Activated CD4-positive, alpha-beta T cell treated with anti-CD3 and anti-CD28 coated beads, Interleukin-2, amount 10 ng/mL, durations not matched to agents 7 days and 5 days (primary cell): ENCODE measurements around the gene KRT79. TPM values are rescaled to one million over a fixed set of nuclear protein-coding genes. Genes with fewer than 3 reads are reported as not detected.

Experiments
- CTCF ChIA-PET: fragments of 350-600 bp; sonication (Branson Sonifier 250); formaldehyde crosslinking; loops from one replicate; lab custom pipeline; 2021; ENCODE audit warnings: antibody characterized with exemption; lab: Charles Lee
- POLR2A ChIA-PET: fragments of 350-600 bp; sonication (Branson Sonifier 250); formaldehyde crosslinking; loops from one replicate; lab custom pipeline; 2021; ENCODE audit warnings: antibody characterized with exemption; lab: Charles Lee
- DNase-seq: peaks from one replicate; pipeline ENCODE4 v3.0.0-alpha.2; 2020
- H3K27ac Mint-ChIP-seq: one replicate; pipeline ENCODE4 v1.8.0; 2021; ENCODE audit warnings: mild to moderate bottlenecking, moderate library complexity, mixed read lengths
- H3K27me3 Mint-ChIP-seq: one replicate; pipeline ENCODE4 v1.8.0; 2021; ENCODE audit warnings: mixed read lengths
- H3K36me3 Mint-ChIP-seq: one replicate; pipeline ENCODE4 v1.8.0; 2021; ENCODE audit warnings: low read depth, mixed read lengths
- H3K4me1 Mint-ChIP-seq: one replicate; pipeline ENCODE4 v1.8.0; 2021; ENCODE audit warnings: mixed read lengths
- H3K4me3 Mint-ChIP-seq: one replicate; pipeline ENCODE4 v1.8.0; 2021; ENCODE audit warnings: mild to moderate bottlenecking, moderate library complexity, mixed read lengths
- H3K9me3 Mint-ChIP-seq: one replicate; pipeline ENCODE4 v1.8.0; 2021; ENCODE audit warnings: mixed read lengths
- total RNA-seq, 2 experiments: library from RNA; stranded (reverse); gene quantifications; one replicate each; pipeline ENCODE4 v1.2.3, GENCODE V29; 2021

KRT79 gene
- total RNA-seq, 2 experiments from 2014 or later, result not detected

GRCh38 chr12:52782502-52782901 lies 51.6 kb downstream of the KRT79 start:
- CTCF ChIA-PET, result no interaction called here

GRCh38 chr12:52781399-52782082 lies 52.6 kb downstream of the KRT79 start:
- no peaks in the 10 kb centered on the region for H3K4me1 Mint-ChIP-seq
- POLR2A ChIA-PET, result no interaction called here

More at GRCh38 chr12:52782502-52782901, 51.6 kb downstream of the KRT79 start:
- Mint-ChIP-seq H3K4me1 (no peaks in the 10 kb centered on the region), H3K27ac (no peak overlapping the region), H3K9me3 (no peaks in the 10 kb centered on the region), H3K36me3 (no peaks in the 10 kb centered on the region), H3K27me3 (peaks cover 18% of the 10 kb centered on the region), H3K4me3 (no peak overlapping the region)
- DNase-seq, result no peak
- POLR2A ChIA-PET, result no interaction called here

GRCh38 chr12:52779914-52780313 lies 54.2 kb downstream of the KRT79 start:
- POLR2A ChIA-PET, result no interaction called here

More at GRCh38 chr12:52781399-52782082, 52.6 kb downstream of the KRT79 start:
- Mint-ChIP-seq H3K9me3 (no peaks in the 10 kb centered on the region), H3K27me3 (peaks cover 18% of the 10 kb centered on the region), H3K36me3 (no peaks in the 10 kb centered on the region), H3K4me3 (no peak overlapping the region), H3K27ac (no peak overlapping the region)
- DNase-seq, result no peak
- CTCF ChIA-PET, result interaction anchor here (0.9 kb wide), 1 partner anchor 11 kb away, joined by 3 read pairs; no protein-coding TSS in a partner anchor

GRCh38 chr12:52778833-52779232 lies 55.3 kb downstream of the KRT79 start:
- no peaks in the 10 kb centered on the region for H3K9me3 Mint-ChIP-seq
- no peak for DNase-seq
- POLR2A ChIA-PET, result no interaction called here
- CTCF ChIA-PET, result interaction anchor here (1.5 kb wide), 1 partner anchor 61 kb away, joined by 3 read pairs; no protein-coding TSS in a partner anchor
- H3K27me3 Mint-ChIP-seq, result peaks cover 10% of the 10 kb centered on the region
- H3K36me3 Mint-ChIP-seq, result no peaks in the 10 kb centered on the region
- H3K4me3 Mint-ChIP-seq, result no peak overlapping the region
- H3K4me1 Mint-ChIP-seq, result no peaks in the 10 kb centered on the region
- no peak overlapping the region for H3K27ac Mint-ChIP-seq

More at GRCh38 chr12:52779914-52780313, 54.2 kb downstream of the KRT79 start:
- Mint-ChIP-seq H3K4me1 (no peaks in the 10 kb centered on the region), H3K36me3 (no peaks in the 10 kb centered on the region), H3K9me3 (no peaks in the 10 kb centered on the region), H3K27ac (no peak overlapping the region), H3K27me3 (peaks cover 13% of the 10 kb centered on the region), H3K4me3 (no peak overlapping the region)
- CTCF ChIA-PET, result interaction anchor here (1.5 kb wide), 1 partner anchor 63 kb away, joined by 3 read pairs; no protein-coding TSS in a partner anchor
- DNase-seq, result no peak

GRCh38 chr12:52777566-52777965 lies 56.5 kb downstream of the KRT79 start:
- DNase-seq, result no peak
- CTCF ChIA-PET, result interaction anchor here (1.5 kb wide), 1 partner anchor 60 kb away, joined by 3 read pairs; no protein-coding TSS in a partner anchor
- POLR2A ChIA-PET, result no interaction called here
- Mint-ChIP-seq H3K36me3 (no peaks in the 10 kb centered on the region), H3K27ac (no peak overlapping the region), H3K4me1 (no peaks in the 10 kb centered on the region), H3K4me3 (no peak overlapping the region), H3K27me3 (peaks cover 10% of the 10 kb centered on the region), H3K9me3 (no peaks in the 10 kb centered on the region)

GRCh38 chr12:52776913-52777395 lies 57.2 kb downstream of the KRT79 start, which contains the start of gene KRT76:
Gene KRT76, minus strand, starts transcription at chr12:52777345. Its CDS starts 54 bp downstream, at chr12:52777291.
- Mint-ChIP-seq H3K4me3 (no peak within 1 kb of the TSS), H3K4me1 (no peaks in the 10 kb centered on the region), H3K36me3 (no peaks in the 10 kb centered on the region), H3K27me3 (peaks cover 10% of the 10 kb centered on the region), H3K27ac (no peak within 1 kb of the TSS), H3K9me3 (no peaks in the 10 kb centered on the region)
- DNase-seq, result no peak
- ChIA-PET POLR2A (no interaction called here), CTCF (interaction anchor here (1.1 kb wide), 2 partner anchors 97 to 103 kb away, joined by 3 read pairs; partner anchors contain the start of gene KRT1)

- no peak for DNase-seq
- ChIA-PET POLR2A (no interaction called here), CTCF (interaction anchor here (1.1 kb wide), 2 partner anchors 97 to 103 kb away, joined by 3 read pairs; partner anchors contain the start of gene KRT1)
- peaks cover 8% of the 10 kb centered on the region for H3K27me3 Mint-ChIP-seq
- no peaks in the 10 kb centered on the region for H3K4me1 Mint-ChIP-seq
- no peaks in the 10 kb centered on the region for H3K36me3 Mint-ChIP-seq
- no peaks in the 10 kb centered on the region for H3K9me3 Mint-ChIP-seq
- H3K27ac Mint-ChIP-seq, result no peak overlapping the region
- H3K4me3 Mint-ChIP-seq, result no peak overlapping the region
Observed at GRCh38 chr12:52776435-52776834, 57.7 kb downstream of the KRT79 start.

- ChIA-PET POLR2A (no interaction called here), CTCF (interaction anchor here (1.5 kb wide), 1 partner anchor 19 kb away, joined by 4 read pairs; no protein-coding TSS in a partner anchor)
- Mint-ChIP-seq H3K4me3 (no peak overlapping the region), H3K36me3 (no peaks in the 10 kb centered on the region), H3K9me3 (no peaks in the 10 kb centered on the region), H3K27me3 (peaks cover 2% of the 10 kb centered on the region), H3K27ac (no peak overlapping the region), H3K4me1 (no peaks in the 10 kb centered on the region)
- no peak for DNase-seq
Observed at GRCh38 chr12:52774629-52775250, 59.4 kb downstream of the KRT79 start.

GRCh38 chr12:52772772-52773171 lies 61.3 kb downstream of the KRT79 start:
- POLR2A ChIA-PET, result no interaction called here

GRCh38 chr12:52772188-52772587 lies 61.9 kb downstream of the KRT79 start:
- DNase-seq, result no peak
- Mint-ChIP-seq H3K27ac (no peak overlapping the region), H3K27me3 (no peaks in the 10 kb centered on the region), H3K4me3 (no peak overlapping the region), H3K36me3 (no peaks in the 10 kb centered on the region), H3K4me1 (no peaks in the 10 kb centered on the region), H3K9me3 (no peaks in the 10 kb centered on the region)
- POLR2A ChIA-PET, result no interaction called here
- CTCF ChIA-PET, result interaction anchor here (1.6 kb wide), 1 partner anchor 207 kb away, joined by 3 read pairs; no protein-coding TSS in a partner anchor

More at GRCh38 chr12:52772772-52773171, 61.3 kb downstream of the KRT79 start:
- H3K9me3 Mint-ChIP-seq, result no peaks in the 10 kb centered on the region
- no peak overlapping the region for H3K4me3 Mint-ChIP-seq
- H3K4me1 Mint-ChIP-seq, result no peaks in the 10 kb centered on the region
- H3K36me3 Mint-ChIP-seq, result no peaks in the 10 kb centered on the region
- DNase-seq, result no peak
- CTCF ChIA-PET, result interaction anchor here (1.6 kb wide), 1 partner anchor 208 kb away, joined by 3 read pairs; no protein-coding TSS in a partner anchor
- H3K27ac Mint-ChIP-seq, result no peak overlapping the region
- no peaks in the 10 kb centered on the region for H3K27me3 Mint-ChIP-seq

- Mint-ChIP-seq H3K4me3 (no peak overlapping the region), H3K27ac (no peak overlapping the region), H3K4me1 (no peaks in the 10 kb centered on the region), H3K36me3 (no peaks in the 10 kb centered on the region), H3K27me3 (no peaks in the 10 kb centered on the region), H3K9me3 (no peaks in the 10 kb centered on the region)
- POLR2A ChIA-PET, result no interaction called here
- no peak for DNase-seq
- CTCF ChIA-PET, result interaction anchor here (1.6 kb wide), 1 partner anchor 207 kb away, joined by 3 read pairs; no protein-coding TSS in a partner anchor
Observed at GRCh38 chr12:52771505-52771904, 62.6 kb downstream of the KRT79 start.
